Neutrophil (primary cell): Measurements from ENCODE around the gene PML.

ENCODE experiments used
- H3K27ac ChIP-seq: fragments of 200-600 bp; sonication (generic); 2 replicates; pipeline ENCODE4 v1.5.1; 2016; ENCODE audit warnings: mild to moderate bottlenecking, moderate library complexity
- H3K27me3 ChIP-seq: fragments of 200-600 bp; sonication (generic); 2 replicates; pipeline ENCODE4 v1.6.0; 2016; ENCODE audit warnings: mild to moderate bottlenecking
- H3K36me3 ChIP-seq: fragments of 200-600 bp; sonication (generic); 2 replicates; pipeline ENCODE4 v1.5.1; 2017
- H3K4me1 ChIP-seq, 2 experiments: fragments of 200-600 bp in 1 of 2; sonication (generic) in 1 of 2; 1 replicate in 1 of 2; 2 replicates in 1 of 2; pipeline versions ENCODE4 v1.5.1 to v1.6.1; 2013 to 2016; ENCODE audit warnings: low read depth in 1 of 2, low read length in 1 of 2, mild to moderate bottlenecking in 1 of 2, moderate library complexity in 1 of 2; ENCODE audit not compliant: control insufficient read depth in 1 of 2, insufficient read depth in 1 of 2
- H3K4me3 ChIP-seq, 2 experiments: fragments of 200-600 bp in 1 of 2; sonication (generic) in 1 of 2; 1 replicate in 1 of 2; 2 replicates in 1 of 2; pipeline ENCODE4 v1.5.1; 2013 to 2016; ENCODE audit warnings: low read depth in 1 of 2, low read length in 1 of 2, mild to moderate bottlenecking in 1 of 2, moderate library complexity in 1 of 2
- H3K9me3 ChIP-seq: fragments of 200-600 bp; sonication (generic); 2 replicates; pipeline ENCODE4 v1.5.1; 2016
- CTCF ChIP-seq: fragments of 200-600 bp; sonication (generic); IDR thresholded peaks from 2 replicates; pipeline ENCODE4 v1.5.1; 2016; ENCODE audit warnings: antibody characterized with exemption

The PML gene

DNA sequence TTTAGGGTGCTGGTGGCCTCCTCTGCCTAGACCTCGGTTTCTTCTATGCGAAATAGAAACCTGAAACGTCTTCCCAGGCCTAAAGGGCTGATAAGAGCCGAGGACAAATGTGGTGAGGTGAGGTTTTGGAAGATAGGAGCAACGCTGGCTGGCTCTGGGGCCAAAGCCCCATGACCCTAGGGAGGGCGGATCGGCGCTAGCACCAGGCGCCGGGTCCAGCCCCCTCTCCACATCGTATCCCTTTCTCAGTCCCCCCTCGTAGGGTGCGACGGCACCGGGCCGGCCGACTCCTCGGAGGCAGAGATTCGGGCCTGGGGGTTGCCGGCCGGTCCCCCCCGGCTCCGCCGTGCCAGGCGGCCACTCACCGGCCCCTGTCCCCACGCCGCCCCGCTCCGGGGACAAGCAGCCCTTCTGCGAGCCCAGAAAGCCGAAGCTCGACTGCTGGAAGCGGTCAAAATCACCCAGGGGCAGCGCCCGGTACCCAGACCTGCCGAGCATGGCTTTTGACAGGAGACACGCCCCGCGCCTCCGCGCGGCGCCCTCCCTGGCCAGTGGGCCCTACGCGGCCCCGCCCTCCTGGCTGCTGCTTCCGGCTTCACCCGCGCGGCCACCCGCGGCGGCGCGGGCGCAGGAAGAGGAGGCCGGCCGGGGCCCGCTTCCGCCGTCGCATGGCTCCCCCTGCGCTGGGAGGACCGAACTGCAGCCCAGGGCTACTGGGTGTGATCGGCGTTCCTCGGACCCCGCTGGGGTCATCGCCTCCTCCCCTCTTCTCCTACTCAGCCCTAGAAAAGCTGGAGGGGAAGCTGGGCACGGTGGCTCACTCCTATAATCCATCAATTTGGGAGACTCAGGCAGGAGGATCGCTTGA is 2.6 kb upstream of the PML start, which contains the start of gene STOML1:
Gene STOML1, minus strand, starts transcription at position 570 of the 868 bp plus-strand sequence. Its CDS starts 72 bp downstream, at position 498.
- peaks cover 52% of the 10 kb centered on the region in 2 experiments for H3K4me1 ChIP-seq
- H3K27me3 ChIP-seq = no peaks in the 10 kb centered on the region

GRCh38 chr15:73992594-73992898 is 2.0 kb upstream of the PML start:
- H3K4me3 ChIP-seq = peak overlapping the region; percentile 80 to 97
- H3K36me3 ChIP-seq = no peaks in the 10 kb centered on the region
- H3K4me1 ChIP-seq = peaks cover 58% of the 10 kb centered on the region in 2 experiments

More for the DNA sequence above, 2.6 kb upstream of the PML start, which contains the start of gene STOML1:
- TF ChIP-seq CTCF = peak; percentile 100
- H3K27ac ChIP-seq = peak within 1 kb of the TSS; percentile 91
- peak within 1 kb of the TSS; percentile 80 to 97 for H3K4me3 ChIP-seq
- H3K36me3 ChIP-seq = no peaks in the 10 kb centered on the region
- no peaks in the 10 kb centered on the region for H3K9me3 ChIP-seq

DNA sequence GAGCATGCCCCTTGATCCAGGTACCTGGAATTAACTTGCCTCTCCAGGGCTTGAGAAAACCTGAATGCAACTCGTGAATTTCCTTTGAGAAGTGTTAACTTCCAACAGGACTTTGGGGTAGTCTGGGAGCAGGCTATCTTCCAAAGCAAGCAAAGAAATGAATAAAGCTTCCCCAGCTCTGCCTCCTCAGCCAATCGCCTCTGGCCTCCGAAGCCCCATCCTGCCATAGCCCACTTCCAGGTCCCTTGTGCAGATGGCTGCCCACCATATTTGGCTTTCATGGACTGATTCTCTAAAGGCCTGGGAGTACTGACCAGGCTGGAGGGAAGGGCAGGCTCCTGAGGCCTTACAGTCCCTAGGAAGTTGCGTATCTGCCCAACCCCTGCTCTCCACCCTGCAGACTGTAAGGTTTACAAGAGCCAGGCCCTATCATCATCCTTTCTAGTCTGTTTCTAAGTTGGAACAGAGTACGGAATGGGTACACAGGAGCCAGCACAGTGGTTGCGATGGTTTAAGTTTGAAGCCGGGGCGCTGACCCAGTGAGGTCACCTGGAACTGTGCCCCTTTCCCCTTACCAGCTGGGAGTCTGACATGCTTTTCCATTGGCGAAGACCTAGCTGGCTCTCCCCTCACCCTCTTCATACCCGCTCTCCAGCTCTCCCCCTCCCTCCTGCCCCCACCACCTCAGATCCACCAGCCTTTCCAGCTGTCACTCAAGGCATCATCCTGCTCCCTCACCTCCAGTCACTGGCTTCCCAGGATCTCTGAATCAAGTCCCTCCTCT is 1.1 kb upstream of the PML start:
- Histone ChIP-seq H3K27ac (peak overlapping the region; percentile 91), H3K36me3 (peaks cover 7% of the 10 kb centered on the region), H3K27me3 (no peaks in the 10 kb centered on the region), H3K4me3 (peak overlapping the region; percentile 70 to 97), H3K4me1 (peaks cover 63 to 64% of the 10 kb centered on the region in 2 experiments), H3K9me3 (no peaks in the 10 kb centered on the region)
- no peak for TF ChIP-seq CTCF

More at GRCh38 chr15:73992594-73992898, 2.0 kb upstream of the PML start:
- TF ChIP-seq CTCF = no peak
- H3K27me3 ChIP-seq = no peaks in the 10 kb centered on the region
- H3K9me3 ChIP-seq = no peaks in the 10 kb centered on the region
- H3K27ac ChIP-seq = peak overlapping the region; percentile 91

GRCh38 chr15:73994912-73995622 is 551 bp downstream of the PML start:
- Histone ChIP-seq H3K4me3 (peak overlapping the region; percentile 70 to 85), H3K4me1 (peaks cover 63 to 64% of the 10 kb centered on the region in 2 experiments), H3K27ac (peak overlapping the region; percentile 91), H3K36me3 (peaks cover 18% of the 10 kb centered on the region), H3K9me3 (no peaks in the 10 kb centered on the region), H3K27me3 (no peaks in the 10 kb centered on the region)
- no peak for TF ChIP-seq CTCF

- peak overlapping the region; percentile 55 to 70 for H3K4me3 ChIP-seq
- H3K4me1 ChIP-seq = peaks cover 61 to 62% of the 10 kb centered on the region in 2 experiments
- no peaks in the 10 kb centered on the region for H3K27me3 ChIP-seq
- H3K27ac ChIP-seq = peak overlapping the region; percentile 91
- no peaks in the 10 kb centered on the region for H3K9me3 ChIP-seq
- peaks cover 18% of the 10 kb centered on the region for H3K36me3 ChIP-seq
- TF ChIP-seq CTCF = no peak
Observed at GRCh38 chr15:73996267-73996666, 1.8 kb downstream of the PML start.
